ENCODE results near the gene ZNF618. TPM values are rescaled to one million over a fixed set of nuclear protein-coding genes. Genes with fewer than 3 reads are reported as not detected.

The ZNF618 gene
- total and polyA plus RNA-seq, 2 experiments from 2014 or later = 2.3 to 5.1 TPM

GRCh38 chr9:113882636-113883164, 6.6 kb downstream of the ZNF618 start:
- in situ Hi-C loops (cut with MboI) = no loop called here
- H3F3A ChIP-seq (ENCODE audit: insufficient read depth) = no peaks in the 10 kb centered on the region
- H3K27ac ChIP-seq = no peak overlapping the region
- TF ChIP-seq EZH2phosphoT487 (IDR thresholded peaks at IDR 0.05; ENCODE audit: insufficient read depth, low read depth) (no peak), EZH2 (IDR thresholded peaks at IDR 0.05; ENCODE audit: insufficient read depth, poor library complexity, severe bottlenecking) (no peak)
- H3K4me1 ChIP-seq (ENCODE audit: insufficient read depth) = peaks cover 22% of the 10 kb centered on the region
- H3K36me3 ChIP-seq (ENCODE audit: low read depth) = no peaks in the 10 kb centered on the region
- no peak for DNase-seq
- H4K20me1 ChIP-seq (ENCODE audit: insufficient read depth) = no peaks in the 10 kb centered on the region
- H2AFZ ChIP-seq = no peak overlapping the region
- H3K9me2 ChIP-seq (ENCODE audit: insufficient read depth) = no peaks in the 10 kb centered on the region
- H3K9ac ChIP-seq = no peak overlapping the region
- no peak overlapping the region for H3K4me2 ChIP-seq (ENCODE audit: unreplicated experiment)
- H3K79me2 ChIP-seq (ENCODE audit: insufficient read depth) = peaks cover 96% of the 10 kb centered on the region
- H3K9me3 ChIP-seq (ENCODE audit: low read depth) = no peaks in the 10 kb centered on the region
- no peaks in the 10 kb centered on the region for H3K27me3 ChIP-seq (replicated peaks; ENCODE audit: insufficient read depth)
- H3K4me3 ChIP-seq = no peak overlapping the region
- 91 to 95% methylated on average over 7 of the region's 7 CpGs for WGBS, 2 experiments (ENCODE audit: low coverage in 1 of 2, low lambda C conversion rate in 2 of 2, missing lambda C conversion rate in 2 of 2)

DNA sequence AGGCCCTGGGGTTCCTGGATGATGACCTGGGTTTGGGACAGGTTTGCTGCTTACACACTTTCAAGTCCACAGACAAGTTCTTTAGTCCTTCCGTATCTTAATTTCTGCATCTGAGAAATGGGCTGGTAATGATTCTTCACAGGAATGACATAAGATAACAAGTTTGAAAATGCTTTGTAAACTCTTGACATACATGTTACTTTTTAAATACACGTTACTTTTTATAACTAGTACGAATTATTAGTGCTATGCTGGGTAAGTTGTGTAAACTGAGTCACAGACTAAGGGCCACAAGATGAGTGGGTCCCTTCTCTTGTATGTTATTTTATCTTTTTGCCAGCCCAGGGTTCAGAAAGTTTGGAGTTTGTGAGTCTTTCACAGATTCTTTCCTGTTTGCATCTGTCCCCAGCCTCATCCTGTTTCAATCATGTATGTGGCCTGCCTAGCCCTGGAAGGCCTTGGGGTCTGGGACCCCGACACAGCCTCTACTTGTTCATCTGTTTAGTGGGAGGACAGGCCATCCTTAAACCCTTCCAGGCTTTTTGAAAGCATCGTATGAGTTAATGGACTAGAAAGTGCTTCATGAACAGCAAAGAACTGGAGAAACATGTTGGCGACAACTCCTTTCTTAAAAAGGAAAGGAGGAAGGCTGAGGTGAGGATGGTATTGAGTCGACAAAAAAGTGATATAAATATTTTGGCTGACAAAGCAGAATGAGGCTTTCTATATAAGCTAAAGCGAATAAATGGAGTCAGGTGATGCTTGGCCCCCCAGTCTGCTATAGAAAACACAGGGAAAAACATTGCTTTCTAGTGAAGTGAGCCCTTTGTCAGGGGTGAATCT, 9.3 kb downstream of the ZNF618 start:
- H2AFZ ChIP-seq = 0 out of 2 replicates have a peak overlapping the region, but pooled peaks have one; percentile 4
- H3K9me2 ChIP-seq (ENCODE audit: insufficient read depth) = no peaks in the 10 kb centered on the region
- H3K9ac ChIP-seq = peak overlapping the region; percentile 49; the same call in 1 of the 2 replicates
- no peaks in the 10 kb centered on the region for H4K20me1 ChIP-seq (ENCODE audit: insufficient read depth)
- TF ChIP-seq EZH2phosphoT487 (IDR thresholded peaks at IDR 0.05; ENCODE audit: insufficient read depth, low read depth) = no peak
- no peak for TF ChIP-seq EZH2 (IDR thresholded peaks at IDR 0.05; ENCODE audit: insufficient read depth, poor library complexity, severe bottlenecking)
- H3K4me1 ChIP-seq (ENCODE audit: insufficient read depth) = peaks cover 13% of the 10 kb centered on the region
- 87 to 91% methylated on average over 8 of the region's 8 CpGs for WGBS, 2 experiments (ENCODE audit: low coverage in 1 of 2, low lambda C conversion rate in 2 of 2, missing lambda C conversion rate in 2 of 2)
- H3K4me3 ChIP-seq = peak overlapping the region; percentile 60
- H3K79me2 ChIP-seq (ENCODE audit: insufficient read depth) = peaks cover 96% of the 10 kb centered on the region
- H3K27me3 ChIP-seq (replicated peaks; ENCODE audit: insufficient read depth) = no peaks in the 10 kb centered on the region
- DNase-seq = no peak
- no peaks in the 10 kb centered on the region for H3F3A ChIP-seq (ENCODE audit: insufficient read depth)
- H3K4me2 ChIP-seq (ENCODE audit: unreplicated experiment) = peak overlapping the region; percentile 83
- no peak overlapping the region for H3K27ac ChIP-seq
- H3K36me3 ChIP-seq (ENCODE audit: low read depth) = 0 out of 2 replicates have a peak, but pooled peaks cover 1% of the 10 kb centered on the region
- in situ Hi-C loops (cut with MboI) = no loop called here
- no peaks in the 10 kb centered on the region for H3K9me3 ChIP-seq (ENCODE audit: low read depth)

DNA sequence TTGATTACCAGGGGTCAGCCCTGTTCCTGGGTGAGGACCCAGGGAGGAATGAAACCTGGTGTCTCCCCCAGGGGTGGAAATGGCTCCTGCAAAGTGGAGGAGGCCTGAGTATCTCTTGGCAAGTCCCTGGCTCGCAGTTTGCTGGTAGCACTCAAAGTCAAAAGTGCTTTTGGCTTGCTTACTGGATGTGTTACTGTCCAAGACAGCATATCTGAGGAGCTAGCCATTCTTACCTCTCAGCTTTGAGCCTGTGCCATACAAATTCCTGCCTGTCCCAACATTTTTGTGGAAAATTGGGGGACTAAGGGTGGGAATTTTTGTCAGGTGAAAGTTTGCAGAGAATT, 9.9 kb downstream of the ZNF618 start:
- Histone ChIP-seq H3K9me2 (ENCODE audit: insufficient read depth) (no peaks in the 10 kb centered on the region), H3K36me3 (ENCODE audit: low read depth) (peaks cover 7% of the 10 kb centered on the region; the same call in 1 of the 2 replicates), H3K4me3 (peak overlapping the region; percentile 60), H4K20me1 (ENCODE audit: insufficient read depth) (no peaks in the 10 kb centered on the region), H3K79me2 (ENCODE audit: insufficient read depth) (peaks cover 96% of the 10 kb centered on the region), H3K27me3 (replicated peaks; ENCODE audit: insufficient read depth) (no peaks in the 10 kb centered on the region), H3K9me3 (ENCODE audit: low read depth) (no peaks in the 10 kb centered on the region), H3K4me2 (ENCODE audit: unreplicated experiment) (peak overlapping the region; percentile 83), H3K27ac (no peak overlapping the region), H3K4me1 (ENCODE audit: insufficient read depth) (peaks cover 13% of the 10 kb centered on the region), H3K9ac (peak overlapping the region; percentile 49), H2AFZ (peak overlapping the region; percentile 4; the same call in 1 of the 2 replicates), H3F3A (ENCODE audit: insufficient read depth) (no peaks in the 10 kb centered on the region)
- 7% methylated on average over 1 of the region's 1 CpG for WGBS, 2 experiments (ENCODE audit: low coverage in 1 of 2, low lambda C conversion rate in 2 of 2, missing lambda C conversion rate in 2 of 2)
- in situ Hi-C loops (cut with MboI) = no loop called here
- DNase-seq = peak; percentile 45
- TF ChIP-seq EZH2phosphoT487 (IDR thresholded peaks at IDR 0.05; ENCODE audit: insufficient read depth, low read depth) = no peak
- TF ChIP-seq EZH2 (IDR thresholded peaks at IDR 0.05; ENCODE audit: insufficient read depth, poor library complexity, severe bottlenecking) = no peak

- WGBS, 2 experiments (ENCODE audit: low coverage in 1 of 2, low lambda C conversion rate in 2 of 2, missing lambda C conversion rate in 2 of 2) = 12 to 15% methylated on average over 1 of the region's 1 CpG
- Histone ChIP-seq H3F3A (ENCODE audit: insufficient read depth) (no peaks in the 10 kb centered on the region), H3K9ac (peak overlapping the region; percentile 49), H3K4me1 (ENCODE audit: insufficient read depth) (peaks cover 13% of the 10 kb centered on the region), H3K4me3 (peak overlapping the region; percentile 60), H3K27ac (no peak overlapping the region), H3K9me2 (ENCODE audit: insufficient read depth) (no peaks in the 10 kb centered on the region), H3K4me2 (ENCODE audit: unreplicated experiment) (peak overlapping the region; percentile 83), H3K79me2 (ENCODE audit: insufficient read depth) (peaks cover 96% of the 10 kb centered on the region), H3K9me3 (ENCODE audit: low read depth) (no peaks in the 10 kb centered on the region), H3K27me3 (replicated peaks; ENCODE audit: insufficient read depth) (no peaks in the 10 kb centered on the region), H4K20me1 (ENCODE audit: insufficient read depth) (no peaks in the 10 kb centered on the region), H2AFZ (peak overlapping the region; percentile 4; the same call in 1 of the 2 replicates), H3K36me3 (ENCODE audit: low read depth) (peaks cover 12% of the 10 kb centered on the region; the same call in 1 of the 2 replicates)
- TF ChIP-seq EZH2 (IDR thresholded peaks at IDR 0.05; ENCODE audit: insufficient read depth, poor library complexity, severe bottlenecking) (no peak), EZH2phosphoT487 (IDR thresholded peaks at IDR 0.05; ENCODE audit: insufficient read depth, low read depth) (no peak)
- in situ Hi-C loops (cut with MboI) = no loop called here
- DNase-seq = peak; percentile 37
Measured at GRCh38 chr9:113886466-113886865, 10.4 kb downstream of the ZNF618 start.
